PC-3 (cell line): ENCODE measurements around the gene DDC. TPM values are rescaled to one million over a fixed set of nuclear protein-coding genes. Genes with fewer than 3 reads are reported as not detected.

Experiments used
- ATAC-seq: fragments of 200-7000 bp; cut with Tn5 transposase; 2 replicates; pipeline ENCODE4 v1.9.1; 2020; ENCODE audit warnings: mild to moderate bottlenecking, moderate library complexity
- BruUV-seq: library from RNA; stranded (reverse); fragments of 400-500 nt; replicated peaks from 2 replicates; lab custom pipeline; 2021; lab: Mats Ljungman, UMichigan
- CTCF ChIA-PET: fragments of 300-600 bp; sonication (Branson Sonifier 250); formaldehyde crosslinking; loops from one replicate; lab custom pipeline; 2022; ENCODE audit warnings: antibody characterized with exemption; lab: Charles Lee
- POLR2A ChIA-PET: fragments of 300-600 bp; sonication (Branson Sonifier 250); formaldehyde crosslinking; loops from one replicate; lab custom pipeline; 2022; ENCODE audit warnings: antibody characterized with exemption; ENCODE audit not compliant: unreplicated experiment; lab: Charles Lee
- DNase-seq: peaks from one replicate; pipeline ENCODE4 v3.0.0-alpha.2; 2015
- H2AFZ ChIP-seq: fragments of 300-600 bp; sonication (generic); 2 replicates; pipeline ENCODE4 v1.6.0; 2016; ENCODE audit warnings: antibody characterized with exemption, low read length
- H3F3A ChIP-seq: fragments of 300-600 bp; sonication (generic); one replicate; pipeline ENCODE4 v1.6.0; 2017; ENCODE audit warnings: antibody characterized with exemption, low read length, control low read depth, mild to moderate bottlenecking; ENCODE audit not compliant: unreplicated experiment
- H3K27ac ChIP-seq: fragments of 300-600 bp; sonication (generic); 2 replicates; pipeline ENCODE4 v1.5.1; 2016; ENCODE audit warnings: mild to moderate bottlenecking, low read length
- H3K27me3 ChIP-seq: fragments of 300-600 bp; sonication (generic); 2 replicates; pipeline ENCODE4 v1.6.1; 2016; ENCODE audit warnings: low read length, mixed read lengths
- H3K36me3 ChIP-seq: fragments of 300-600 bp; sonication (generic); 2 replicates; pipeline ENCODE4 v1.6.1; 2016; ENCODE audit warnings: low read depth, mixed run types, low read length, mixed read lengths
- H3K4me1 ChIP-seq: fragments of 300-600 bp; sonication (generic); 2 replicates; pipeline ENCODE4 v1.5.1; 2016; ENCODE audit warnings: low read length; ENCODE audit not compliant: insufficient read depth
- H3K4me2 ChIP-seq: fragments of 300-600 bp; sonication (generic); 2 replicates; pipeline ENCODE4 v1.6.0; 2016; ENCODE audit warnings: low read length
- H3K4me3 ChIP-seq: fragments of 300-600 bp; sonication (generic); 2 replicates; pipeline ENCODE4 v1.5.1; 2016; ENCODE audit warnings: mild to moderate bottlenecking, low read length, mixed read lengths
- H3K79me2 ChIP-seq: fragments of 300-600 bp; sonication (generic); 2 replicates; pipeline ENCODE4 v1.6.1; 2017; ENCODE audit warnings: low read length, mixed read lengths
- H3K9ac ChIP-seq: fragments of 300-600 bp; sonication (generic); 2 replicates; pipeline ENCODE4 v1.6.0; 2016; ENCODE audit warnings: mild to moderate bottlenecking, low read length
- H3K9me2 ChIP-seq: fragments of 300-600 bp; sonication (generic); replicated peaks from 2 replicates; pipeline ENCODE4 v1.6.1; 2016; ENCODE audit warnings: mixed run types, low read length, mixed read lengths
- H3K9me3 ChIP-seq: fragments of 300-600 bp; sonication (generic); 2 replicates; pipeline ENCODE4 v1.6.1; 2016; ENCODE audit warnings: low read length, mixed read lengths
- H4K20me1 ChIP-seq: fragments of 300-600 bp; sonication (generic); 2 replicates; pipeline ENCODE4 v1.6.1; 2016; ENCODE audit warnings: low read length, mixed read lengths
- EZH2 ChIP-seq: fragments of 300-600 bp; sonication (generic); IDR thresholded peaks from one replicate; pipeline ENCODE4 v1.6.1; 2017; ENCODE audit warnings: antibody characterized with exemption, mild to moderate bottlenecking, low read length; ENCODE audit not compliant: unreplicated experiment
- EZH2phosphoT487 ChIP-seq: fragments of 300-600 bp; sonication (generic); IDR thresholded peaks from 2 replicates; pipeline ENCODE4 v1.6.1; 2018; ENCODE audit warnings: mild to moderate bottlenecking, antibody characterized with exemption, low read length, borderline replicate concordance
- intact Hi-C: fragments of 100-400 bp; cut with micrococcal nuclease; formaldehyde crosslinking; loops from 2 replicates; pipeline ENCODE4 v1.9.0; 2023
- total RNA-seq: library from RNA; depleted of rRNA; stranded (reverse); fragments of >200 nt; gene quantifications from 2 replicates; pipeline ENCODE4 v1.2.3, GENCODE V29; 2014
- TF ChIP-seq, protein P1 (sequence below): fragments of 300-600 bp; sonication (generic); conservative IDR thresholded peaks from 2 replicates; pipeline ENCODE4 v1.5.1; 2017; ENCODE audit warnings: antibody characterized with exemption, low read depth, mild to moderate bottlenecking, low read length

Gene DDC
- total RNA-seq, 1 experiment from 2014 or later, result not detected

DNA sequence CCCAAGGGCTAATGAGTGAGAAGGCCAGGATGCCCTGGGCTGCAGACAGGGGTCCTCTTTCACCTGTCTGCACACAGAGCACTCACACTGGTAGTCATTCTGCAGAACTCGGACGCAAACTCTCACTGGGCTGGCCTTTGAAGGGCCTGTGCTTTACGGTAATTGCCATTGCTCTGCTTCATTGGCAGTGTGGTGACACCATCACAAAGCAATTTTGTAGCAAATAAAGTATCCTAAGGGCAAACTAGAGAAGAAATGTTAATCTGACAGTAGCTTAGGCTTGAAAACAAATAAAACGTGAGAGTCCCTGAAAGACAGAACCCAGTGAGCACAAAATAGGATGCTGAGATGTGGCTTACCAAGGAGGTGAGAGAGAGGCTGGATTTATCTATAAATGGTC, 84.4 kb downstream of the DDC start:
- no TSS peak for BruUV-seq
- Histone ChIP-seq H3K79me2 (no peaks in the 10 kb centered on the region), H3F3A (no peaks in the 10 kb centered on the region), H2AFZ (no peak overlapping the region), H3K9ac (no peak overlapping the region), H3K27me3 (no peaks in the 10 kb centered on the region), H3K36me3 (no peaks in the 10 kb centered on the region), H3K9me2 (no peaks in the 10 kb centered on the region), H3K27ac (no peak overlapping the region), H3K9me3 (no peaks in the 10 kb centered on the region), H3K4me2 (no peak overlapping the region), H3K4me3 (no peak overlapping the region), H4K20me1 (no peaks in the 10 kb centered on the region), H3K4me1 (no peaks in the 10 kb centered on the region)
- DNase-seq, result no peak
- ChIA-PET CTCF (no interaction called here), POLR2A (no interaction called here)
- intact Hi-C loops, result no loop called here
- no peak for ATAC-seq
- TF ChIP-seq EZH2phosphoT487 (no peak), EZH2 (no peak)
- TF ChIP-seq, protein P1, sequence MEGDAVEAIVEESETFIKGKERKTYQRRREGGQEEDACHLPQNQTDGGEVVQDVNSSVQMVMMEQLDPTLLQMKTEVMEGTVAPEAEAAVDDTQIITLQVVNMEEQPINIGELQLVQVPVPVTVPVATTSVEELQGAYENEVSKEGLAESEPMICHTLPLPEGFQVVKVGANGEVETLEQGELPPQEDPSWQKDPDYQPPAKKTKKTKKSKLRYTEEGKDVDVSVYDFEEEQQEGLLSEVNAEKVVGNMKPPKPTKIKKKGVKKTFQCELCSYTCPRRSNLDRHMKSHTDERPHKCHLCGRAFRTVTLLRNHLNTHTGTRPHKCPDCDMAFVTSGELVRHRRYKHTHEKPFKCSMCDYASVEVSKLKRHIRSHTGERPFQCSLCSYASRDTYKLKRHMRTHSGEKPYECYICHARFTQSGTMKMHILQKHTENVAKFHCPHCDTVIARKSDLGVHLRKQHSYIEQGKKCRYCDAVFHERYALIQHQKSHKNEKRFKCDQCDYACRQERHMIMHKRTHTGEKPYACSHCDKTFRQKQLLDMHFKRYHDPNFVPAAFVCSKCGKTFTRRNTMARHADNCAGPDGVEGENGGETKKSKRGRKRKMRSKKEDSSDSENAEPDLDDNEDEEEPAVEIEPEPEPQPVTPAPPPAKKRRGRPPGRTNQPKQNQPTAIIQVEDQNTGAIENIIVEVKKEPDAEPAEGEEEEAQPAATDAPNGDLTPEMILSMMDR, result no peak

- intact Hi-C loops, result no loop called here
- POLR2A ChIA-PET, result no interaction called here
- H3K9ac ChIP-seq, result no peak overlapping the region
- H3K79me2 ChIP-seq, result no peaks in the 10 kb centered on the region
- no peak overlapping the region for H3K4me2 ChIP-seq
- H3K36me3 ChIP-seq, result no peaks in the 10 kb centered on the region
- no peak overlapping the region for H3K27ac ChIP-seq
- no peaks in the 10 kb centered on the region for H3K9me3 ChIP-seq
- CTCF ChIA-PET, result no interaction called here
- ATAC-seq (no peak), DNase-seq (no peak)
- no TSS peak for BruUV-seq
- no peaks in the 10 kb centered on the region for H3K4me1 ChIP-seq
- H3K9me2 ChIP-seq, result no peaks in the 10 kb centered on the region
- H3F3A ChIP-seq, result no peaks in the 10 kb centered on the region
- no peaks in the 10 kb centered on the region for H3K27me3 ChIP-seq
- no peak for TF ChIP-seq EZH2phosphoT487
- no peak for TF ChIP-seq EZH2
- TF ChIP-seq, protein P1, result no peak
- no peaks in the 10 kb centered on the region for H4K20me1 ChIP-seq
- H3K4me3 ChIP-seq, result no peak overlapping the region
- no peak overlapping the region for H2AFZ ChIP-seq
Observed at GRCh38 chr7:50479743-50480517, 85.3 kb downstream of the DDC start.

DNA sequence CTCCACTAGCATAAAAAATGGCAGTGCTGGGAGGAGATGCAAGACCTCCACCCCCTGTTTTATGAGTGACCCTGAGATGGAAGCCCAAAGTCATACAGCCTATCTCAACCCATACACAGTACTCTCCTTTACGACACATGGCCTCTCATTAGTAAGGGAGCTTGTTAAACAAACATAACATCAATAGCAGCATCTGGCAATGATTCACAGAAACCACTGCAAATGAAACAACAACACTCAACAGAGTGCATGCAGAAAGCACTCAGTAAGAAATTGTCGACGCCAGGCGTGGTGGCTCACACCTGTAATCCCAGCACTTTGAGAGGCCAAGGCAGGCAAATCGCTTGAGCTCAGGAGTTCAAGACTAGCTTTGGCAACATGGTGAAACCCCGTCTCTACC, 87.6 kb downstream of the DDC start:
- H3K9me2 ChIP-seq, result no peaks in the 10 kb centered on the region
- intact Hi-C loops, result no loop called here
- TF ChIP-seq EZH2 (no peak), EZH2phosphoT487 (no peak)
- TF ChIP-seq, protein P1, result no peak

More for the DNA sequence above, 87.6 kb downstream of the DDC start:
- Histone ChIP-seq H3K9me3 (no peaks in the 10 kb centered on the region), H3K27ac (no peak overlapping the region), H3K36me3 (no peaks in the 10 kb centered on the region), H3K4me3 (no peak overlapping the region), H3K27me3 (no peaks in the 10 kb centered on the region), H3F3A (no peaks in the 10 kb centered on the region), H3K9ac (no peak overlapping the region), H4K20me1 (no peaks in the 10 kb centered on the region), H3K79me2 (no peaks in the 10 kb centered on the region), H2AFZ (no peak overlapping the region), H3K4me2 (no peak overlapping the region), H3K4me1 (no peaks in the 10 kb centered on the region)
- DNase-seq (no peak), ATAC-seq (no peak)
- BruUV-seq, result no TSS peak
- ChIA-PET CTCF (no interaction called here), POLR2A (no interaction called here)
